Embryonic facial prominence (tissue), 1 donor: Measurements from ENCODE around the gene GRIK4.

Experiments used
- DNase-seq: peaks from one replicate; pipeline ENCODE4 v3.0.0-alpha.2; 2016; ENCODE audit errors: extremely low spot score

Gene GRIK4

DNA sequence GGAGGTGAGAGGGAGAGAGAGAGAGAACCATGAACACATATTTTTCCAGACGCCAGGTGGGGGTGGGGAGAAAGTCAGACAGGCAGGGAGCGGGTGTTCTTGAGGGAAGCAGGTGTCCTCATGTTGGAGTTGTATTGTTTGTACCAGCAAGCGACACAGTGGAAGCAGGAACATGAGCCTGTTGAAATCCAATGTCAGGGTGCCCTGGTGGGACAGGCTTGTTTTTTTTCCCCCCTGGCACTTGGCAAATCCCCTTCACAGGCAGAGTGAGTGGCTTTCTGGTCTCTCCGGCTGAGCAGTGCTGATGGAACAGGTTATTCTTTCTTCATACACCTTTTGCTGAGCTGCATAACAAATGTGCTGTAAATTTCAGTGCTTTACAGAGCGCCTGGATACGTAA lies 125.6 kb downstream of the GRIK4 start:
- no peak for DNase-seq

DNA sequence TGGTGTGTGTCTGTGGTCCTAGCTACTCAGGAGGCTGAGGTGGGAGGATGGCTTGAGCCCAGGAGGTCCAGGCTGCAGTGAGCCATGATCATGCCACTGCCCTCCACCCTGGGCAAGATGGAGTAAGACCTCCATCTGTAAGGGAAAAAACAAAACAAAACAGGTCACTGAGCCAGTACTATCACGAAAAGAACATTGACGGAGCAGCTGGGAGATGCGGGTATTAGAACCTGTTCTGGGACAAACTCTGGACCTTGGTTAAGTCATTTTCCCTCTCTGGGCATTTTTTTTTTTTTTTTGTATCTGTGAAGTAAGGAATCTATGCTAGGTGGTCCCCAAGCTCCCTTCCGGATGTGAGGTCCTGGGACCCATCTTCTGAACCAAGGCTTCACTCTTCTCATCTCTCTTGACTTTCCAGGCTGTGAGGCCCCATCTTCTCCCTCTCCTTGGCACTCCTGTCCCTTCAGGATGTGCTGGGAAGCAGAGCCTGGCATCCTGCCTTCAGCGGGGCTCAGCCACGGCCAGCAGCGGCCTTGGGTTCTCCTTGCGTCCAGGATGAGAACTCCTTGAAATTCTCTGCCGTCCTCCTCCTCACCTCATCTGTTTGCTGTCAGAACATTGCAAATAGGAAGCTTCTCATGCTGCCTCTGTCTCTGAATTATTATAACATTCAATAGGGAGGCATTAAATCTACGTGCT lies 130.8 kb downstream of the GRIK4 start:
- DNase-seq: no peak

DNA sequence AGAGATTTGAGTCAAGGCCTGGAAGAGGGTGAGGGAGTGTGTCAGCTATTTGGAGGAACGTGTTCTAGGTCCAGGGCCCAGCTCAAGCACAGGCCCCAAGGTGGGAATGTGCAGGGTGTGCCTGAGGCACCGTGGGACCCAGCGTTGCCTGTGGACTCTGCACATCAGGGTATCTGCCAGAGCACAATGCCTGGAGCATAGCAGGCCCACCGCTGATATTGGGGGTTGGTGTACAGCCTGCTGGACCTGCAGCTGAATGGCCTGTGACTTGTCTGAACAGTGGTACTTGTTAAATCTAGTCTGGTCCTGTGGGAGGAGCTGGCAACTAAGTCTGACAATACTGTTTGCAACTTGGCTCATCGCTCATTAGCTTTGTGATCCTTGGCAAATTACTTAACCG lies 131.7 kb downstream of the GRIK4 start:
- DNase-seq: no peak

DNA sequence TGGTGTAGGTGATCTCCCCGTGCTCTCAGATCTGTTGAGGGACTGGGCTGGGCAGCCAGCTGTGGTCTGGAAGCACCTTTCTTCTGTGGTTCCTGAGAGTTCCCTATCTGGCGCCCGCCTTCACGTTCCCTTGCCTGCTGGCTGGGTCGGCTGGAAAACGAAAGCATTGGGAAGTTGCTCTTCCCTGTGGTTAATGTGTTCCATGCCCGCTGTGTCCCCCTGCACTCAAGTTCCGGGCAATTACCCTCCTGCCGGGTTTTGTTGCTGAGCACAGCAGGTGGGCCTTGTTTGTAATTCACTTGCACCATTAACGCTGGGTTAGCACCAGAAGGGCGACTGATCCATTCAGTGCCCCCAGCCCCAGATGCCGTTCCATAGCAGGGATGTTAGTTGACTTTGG lies 134.1 kb downstream of the GRIK4 start:
- DNase-seq: no peak

DNA sequence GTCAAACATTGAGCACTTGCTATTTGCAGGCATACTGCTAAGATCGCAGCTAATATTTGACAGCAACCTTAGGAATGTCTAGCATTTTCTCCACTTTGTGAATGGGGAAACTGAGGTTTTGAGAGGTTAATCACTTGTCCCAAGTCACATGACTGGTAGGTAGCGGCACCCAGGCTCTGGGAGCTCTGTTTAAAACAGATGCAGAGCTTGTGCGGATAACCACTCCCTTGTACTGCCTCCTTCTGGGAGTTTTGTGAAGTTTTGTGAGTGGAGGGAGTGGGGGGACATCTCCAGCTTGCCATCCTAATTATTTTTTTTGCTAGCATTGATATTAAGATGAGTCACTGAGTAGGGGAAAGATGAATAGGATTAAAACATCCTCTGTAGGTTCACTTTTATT lies 134.7 kb downstream of the GRIK4 start:
- DNase-seq: no peak

DNA sequence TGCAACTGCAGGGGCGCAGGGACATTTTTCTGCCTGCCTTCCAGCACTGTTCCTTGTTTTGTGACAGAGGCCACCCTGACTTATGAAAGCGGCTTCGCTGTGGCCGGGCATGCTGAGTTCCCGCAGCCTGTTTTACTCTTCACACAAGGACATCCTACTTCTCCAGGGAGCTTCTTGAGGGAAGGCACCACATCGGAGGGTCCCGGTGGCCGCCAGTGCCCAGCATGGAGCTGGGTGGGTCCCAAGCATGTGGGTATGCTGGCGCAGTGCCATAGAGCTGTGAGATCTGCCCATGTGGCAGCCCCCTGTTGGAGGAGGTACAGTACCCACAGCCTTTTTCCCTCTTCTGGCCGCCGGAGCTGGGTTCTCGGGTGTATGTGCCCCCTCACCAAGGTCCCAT lies 136.1 kb downstream of the GRIK4 start:
- DNase-seq: no peak

DNA sequence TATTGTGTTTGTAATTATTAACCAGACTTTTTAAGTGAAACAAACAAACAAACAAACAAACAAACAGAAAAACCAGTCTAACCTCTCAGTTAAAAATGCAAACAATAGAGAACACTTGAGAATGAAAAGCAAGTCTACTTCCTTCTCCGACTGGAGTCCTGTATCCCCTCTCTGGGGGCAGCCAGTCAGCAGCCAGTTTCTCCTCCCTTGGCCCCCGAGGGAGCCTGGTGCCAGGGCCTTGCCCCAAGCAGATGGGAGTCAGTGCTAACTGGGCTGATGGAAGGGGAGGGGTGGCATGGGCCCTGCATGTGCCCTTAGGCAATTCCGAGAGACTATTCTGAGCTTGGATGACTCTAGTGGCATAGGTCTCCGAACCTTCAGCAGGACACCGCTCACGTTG lies 137.2 kb downstream of the GRIK4 start:
- DNase-seq: no peak

DNA sequence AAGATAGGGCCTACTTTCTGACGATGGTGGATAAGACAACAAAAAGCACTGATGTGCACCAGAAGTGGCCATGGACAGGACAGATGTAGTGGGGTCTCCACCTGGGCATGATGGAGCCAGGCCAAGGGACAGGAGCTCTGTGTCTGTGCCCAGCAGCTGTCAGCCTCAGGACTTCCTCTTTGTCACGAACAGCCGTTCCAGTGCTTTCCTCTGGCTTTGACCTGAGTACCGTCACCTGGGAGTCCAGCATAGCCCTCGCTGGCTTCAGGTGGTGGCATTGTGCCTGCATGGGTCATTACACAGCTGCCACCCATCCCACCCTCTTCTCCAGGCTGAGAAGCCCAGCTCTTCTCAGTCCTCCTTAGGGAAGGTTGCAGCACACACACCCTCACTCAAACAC lies 137.8 kb downstream of the GRIK4 start:
- DNase-seq: no peak

DNA sequence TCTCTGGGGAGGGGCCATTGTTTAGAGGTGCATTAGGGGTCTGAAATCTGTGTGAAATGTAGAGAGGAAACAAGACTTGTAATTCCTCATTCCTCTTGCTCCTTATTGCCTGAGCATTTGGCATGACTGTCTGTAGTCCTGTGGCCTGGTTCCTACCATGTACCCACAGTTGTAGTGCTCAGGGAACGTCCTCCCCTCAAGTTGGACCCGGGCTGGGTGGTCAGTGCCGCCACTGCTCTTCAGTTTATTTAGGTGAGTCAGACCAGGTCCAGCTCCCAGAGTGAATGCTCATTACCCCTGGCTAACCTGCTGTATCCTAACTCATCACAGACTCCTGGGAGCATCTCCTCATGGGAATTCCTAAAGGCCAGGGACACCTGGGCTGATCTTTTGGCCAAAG lies 139.8 kb downstream of the GRIK4 start:
- no peak for DNase-seq

DNA sequence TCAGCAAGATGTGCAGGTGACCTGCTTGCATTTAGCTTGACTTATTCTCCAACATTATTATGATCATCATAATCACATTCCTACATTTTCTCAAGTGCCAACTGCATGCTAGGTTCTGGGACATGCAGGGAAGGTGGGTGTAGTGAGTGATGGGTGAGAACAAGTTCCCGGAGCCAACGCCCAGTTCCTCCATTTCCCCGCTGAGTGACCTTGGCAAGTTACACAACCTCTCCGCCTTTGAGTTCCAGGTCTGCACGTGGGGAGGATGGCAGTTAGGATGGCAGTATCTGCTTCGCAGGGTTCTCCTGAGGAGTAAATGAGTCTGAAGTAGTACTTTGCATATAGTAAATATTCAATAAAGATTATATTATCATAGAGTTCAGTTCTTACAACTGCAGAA lies 140.3 kb downstream of the GRIK4 start:
- DNase-seq: no peak

DNA sequence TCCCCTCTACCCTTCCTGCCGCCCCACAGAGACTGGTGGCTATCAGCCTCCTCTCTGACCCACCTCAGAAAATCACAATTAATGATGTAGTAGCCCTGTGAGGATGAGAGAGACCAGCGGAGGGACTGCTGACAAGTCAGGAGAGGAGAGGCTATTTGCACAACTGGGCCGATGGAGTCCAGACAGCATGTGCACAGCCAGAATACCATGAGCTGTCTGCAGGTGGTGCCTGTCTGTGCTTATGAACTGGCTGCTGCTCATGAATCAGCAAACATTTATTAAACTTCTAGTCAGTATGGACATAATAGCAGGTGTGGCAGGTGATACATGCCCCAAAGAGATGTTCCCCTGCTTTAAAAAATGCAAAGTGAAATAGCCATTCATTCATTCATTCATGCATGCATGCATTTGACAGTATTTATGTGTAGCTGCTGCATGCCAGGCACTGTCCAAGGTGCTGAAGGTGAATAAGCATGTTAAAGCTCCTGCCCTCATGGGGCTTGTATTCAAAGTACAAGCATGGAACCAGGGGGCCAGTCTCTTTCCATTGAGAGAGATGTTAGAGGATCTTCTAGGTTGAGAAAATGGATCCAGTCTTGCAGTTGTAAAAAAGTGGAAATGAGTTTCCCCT lies 141.3 kb downstream of the GRIK4 start:
- DNase-seq: no peak

DNA sequence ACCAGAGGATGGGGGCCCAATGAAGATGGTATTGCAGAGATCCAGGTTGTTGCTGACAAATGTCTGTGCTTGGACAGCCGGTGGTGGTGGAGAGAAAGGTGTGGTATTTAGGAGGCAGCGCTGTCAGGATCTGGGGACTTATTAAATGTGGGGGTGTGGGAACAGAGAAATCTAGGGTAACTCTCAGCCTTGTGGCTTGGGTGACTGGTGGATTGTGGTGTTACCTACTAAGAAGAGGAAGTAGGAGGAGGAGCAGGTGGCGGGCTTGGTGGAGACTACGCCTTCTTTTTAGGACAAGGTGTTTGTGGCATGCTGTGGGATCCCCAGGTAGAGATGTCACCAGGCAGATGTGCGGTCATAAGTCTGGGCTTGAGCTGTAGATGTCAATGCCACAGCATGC lies 144.0 kb downstream of the GRIK4 start:
- no peak for DNase-seq

DNA sequence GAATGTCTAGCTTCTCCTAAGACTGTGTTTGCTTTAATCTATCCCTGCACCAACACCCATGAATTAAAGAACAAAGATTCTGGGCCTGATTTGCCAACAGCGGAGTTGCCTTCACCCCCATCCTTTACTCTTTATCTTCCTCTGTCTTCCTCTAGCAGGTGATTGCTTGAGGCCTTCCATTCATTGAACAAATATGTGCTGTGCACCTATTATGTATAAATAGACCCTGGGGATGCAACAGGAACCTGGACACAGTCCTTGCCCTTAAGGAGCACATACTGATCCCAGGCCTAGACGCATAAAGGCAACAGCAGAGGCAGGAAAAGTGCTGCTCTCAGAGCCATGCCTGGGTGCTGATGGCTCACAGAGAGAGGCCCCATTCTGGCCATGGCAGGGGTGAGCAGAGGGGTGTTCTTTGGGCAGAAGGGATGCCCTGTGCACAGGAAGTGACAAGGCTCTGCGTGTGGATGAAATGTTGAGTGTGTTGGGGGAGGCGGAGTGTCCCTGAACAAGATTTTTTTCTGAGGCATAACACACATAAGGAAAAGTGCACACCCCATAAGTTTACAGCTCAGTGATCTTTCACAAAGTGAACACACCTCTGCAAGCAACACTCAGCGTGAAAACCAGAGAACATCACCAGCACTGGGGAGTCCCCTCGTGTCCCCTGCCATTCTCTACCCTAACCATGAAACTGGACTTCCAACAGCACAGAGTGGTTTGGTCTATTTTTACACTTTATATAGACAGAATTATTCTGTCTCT lies 145.9 kb downstream of the GRIK4 start:
- no peak for DNase-seq

DNA sequence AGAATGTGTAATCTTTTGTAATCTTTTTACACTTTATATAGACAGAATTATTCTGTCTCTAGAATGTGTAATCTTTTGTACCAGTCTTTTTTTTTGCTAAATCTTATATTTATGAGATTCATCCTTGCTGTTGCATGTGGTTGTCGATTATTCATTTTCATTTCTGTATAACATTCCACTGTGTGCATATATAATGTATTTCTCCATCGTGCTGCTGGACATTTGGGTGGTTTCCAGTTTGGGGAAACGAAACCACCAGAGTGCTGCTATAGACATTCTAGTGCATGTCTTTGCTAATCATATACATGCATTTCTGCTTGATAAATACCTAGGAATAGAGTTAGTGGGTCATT lies 146.5 kb downstream of the GRIK4 start:
- no peak for DNase-seq

DNA sequence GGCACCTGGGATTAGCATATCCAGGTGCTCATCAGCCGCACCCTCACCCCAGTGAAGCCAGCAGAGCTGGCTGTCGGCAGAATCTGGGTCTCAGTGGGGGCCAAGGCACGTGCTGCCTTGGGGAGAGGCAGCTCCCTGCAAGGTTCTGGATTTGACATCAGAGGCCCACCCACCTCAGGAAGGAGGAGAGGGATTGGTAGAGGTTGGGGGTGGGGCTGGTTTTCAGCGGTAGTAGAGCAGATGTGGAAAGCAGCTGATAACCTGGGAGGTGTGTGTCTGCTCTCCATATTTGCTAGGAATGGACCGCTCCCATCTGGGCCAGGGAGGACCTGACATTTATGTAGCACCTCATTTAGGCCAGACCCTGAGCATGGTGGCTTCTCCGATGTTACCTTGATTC lies 147.5 kb downstream of the GRIK4 start:
- DNase-seq: no peak

DNA sequence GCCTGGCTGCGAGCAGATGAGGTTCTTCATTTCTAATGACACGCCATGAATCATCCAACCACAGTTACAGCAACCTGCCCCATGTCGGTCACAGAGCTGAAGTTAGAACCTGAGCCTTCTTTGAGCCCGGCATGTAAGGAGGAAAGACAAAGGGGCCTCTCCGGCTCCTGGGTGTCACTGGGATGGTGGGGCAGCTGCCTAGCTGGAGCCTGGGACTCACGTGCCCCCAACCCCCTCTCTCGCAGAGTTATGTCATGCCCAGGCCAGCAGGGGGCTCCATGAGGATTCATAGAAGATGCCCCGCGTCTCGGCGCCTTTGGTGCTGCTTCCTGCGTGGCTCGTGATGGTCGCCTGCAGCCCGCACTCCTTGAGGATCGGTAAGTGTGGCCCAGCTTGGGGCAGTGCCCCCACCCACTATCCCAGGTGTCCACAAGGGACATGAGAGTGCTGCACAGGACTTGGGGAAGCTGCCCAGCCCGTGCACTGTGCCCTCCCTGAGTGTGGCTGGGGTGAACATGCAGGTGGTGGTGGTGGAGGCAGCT lies 148.5 kb downstream of the GRIK4 start:
- DNase-seq: no peak

DNA sequence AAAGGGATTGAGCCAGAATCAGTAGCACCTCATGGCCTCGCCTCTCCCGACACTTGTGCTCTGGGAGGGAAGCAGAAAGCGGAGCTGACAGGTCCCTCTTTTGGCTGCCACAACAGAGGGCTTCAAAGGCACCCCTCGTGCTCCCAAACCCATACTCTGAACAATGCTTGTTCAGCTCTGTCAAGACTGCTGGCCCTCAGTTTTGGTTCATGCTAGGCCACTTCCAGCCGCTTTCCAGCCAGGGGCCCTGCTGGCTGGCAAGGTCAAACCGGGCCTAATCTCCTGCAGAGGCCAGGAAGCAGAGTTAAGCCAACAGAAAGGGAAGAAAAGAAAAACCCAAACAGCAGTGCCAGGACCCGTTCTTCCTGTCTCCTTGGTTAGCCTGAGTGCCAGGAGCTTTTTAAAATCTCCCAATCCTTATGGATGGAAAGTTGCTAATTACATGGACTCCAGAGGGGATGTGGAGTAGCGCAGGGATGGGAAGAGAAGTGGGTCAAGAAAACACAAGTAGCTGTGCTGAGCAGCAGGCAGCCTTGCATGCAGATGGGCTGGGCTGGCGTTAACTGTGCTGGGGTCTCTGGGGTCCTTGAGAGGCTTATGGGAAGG lies 150.6 kb downstream of the GRIK4 start:
- DNase-seq: no peak

DNA sequence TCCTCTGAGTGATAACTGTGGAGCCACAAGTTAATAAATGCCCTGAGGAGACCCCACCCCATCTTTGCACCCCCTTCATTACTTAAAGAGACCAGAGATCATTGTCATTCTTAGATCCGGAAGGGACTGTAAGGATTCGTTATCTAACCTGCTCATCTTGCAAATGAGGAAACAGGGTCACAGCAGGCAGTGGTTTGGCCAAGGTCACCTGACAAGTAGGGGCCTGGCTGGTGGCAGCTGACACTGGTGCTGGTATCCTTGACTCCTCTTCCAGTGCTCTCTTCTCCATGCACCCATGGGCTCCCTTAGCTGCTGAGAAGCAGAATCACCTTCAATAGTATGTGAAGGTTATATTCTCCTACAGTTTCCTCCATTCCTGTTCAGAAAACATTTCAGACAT lies 151.6 kb downstream of the GRIK4 start:
- no peak for DNase-seq

DNA sequence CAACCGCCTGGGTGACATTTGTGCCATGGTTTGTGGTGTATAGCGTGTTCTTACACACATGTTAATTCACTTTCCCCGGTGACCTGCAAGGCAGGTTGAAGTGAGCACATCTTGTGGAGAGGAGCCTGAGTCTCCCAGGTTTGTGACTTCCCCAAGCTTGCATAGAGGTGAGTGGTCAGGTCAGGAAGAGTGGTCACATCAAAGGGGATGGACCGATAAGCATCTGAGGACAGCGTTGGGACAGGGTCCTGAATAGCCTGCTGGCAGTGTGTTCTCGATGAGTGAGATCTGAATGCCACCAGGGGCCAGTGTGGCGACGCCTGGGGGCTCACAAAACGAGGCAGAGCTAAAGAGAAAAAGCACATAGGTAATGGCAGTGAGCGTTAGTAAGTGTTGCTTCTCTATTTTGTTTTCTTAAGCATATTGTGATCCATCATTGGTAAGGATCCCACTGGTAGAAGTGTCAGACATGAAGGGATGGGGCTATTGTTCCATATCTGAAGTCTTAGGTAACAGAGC lies 154.6 kb downstream of the GRIK4 start:
- DNase-seq: no peak

DNA sequence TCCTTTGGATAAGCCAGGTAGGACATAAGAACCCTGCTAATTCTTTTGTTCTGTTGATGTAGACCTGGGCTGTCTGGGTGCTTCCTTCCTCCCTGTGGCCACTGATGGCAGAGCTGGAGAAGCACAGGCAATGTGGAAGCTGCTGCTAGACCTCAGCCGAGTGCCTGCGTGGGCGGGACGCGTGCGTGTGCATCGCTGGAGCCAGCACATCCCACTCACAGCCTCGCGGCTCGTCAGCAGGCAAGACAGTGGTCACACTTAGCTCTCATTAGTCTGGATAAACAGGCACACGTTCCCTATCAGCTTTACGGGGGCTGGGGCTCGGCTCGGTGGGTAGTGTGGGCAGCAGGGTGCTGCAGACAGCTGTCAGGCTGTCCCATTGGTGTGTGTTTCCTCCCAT lies 155.7 kb downstream of the GRIK4 start:
- no peak for DNase-seq

DNA sequence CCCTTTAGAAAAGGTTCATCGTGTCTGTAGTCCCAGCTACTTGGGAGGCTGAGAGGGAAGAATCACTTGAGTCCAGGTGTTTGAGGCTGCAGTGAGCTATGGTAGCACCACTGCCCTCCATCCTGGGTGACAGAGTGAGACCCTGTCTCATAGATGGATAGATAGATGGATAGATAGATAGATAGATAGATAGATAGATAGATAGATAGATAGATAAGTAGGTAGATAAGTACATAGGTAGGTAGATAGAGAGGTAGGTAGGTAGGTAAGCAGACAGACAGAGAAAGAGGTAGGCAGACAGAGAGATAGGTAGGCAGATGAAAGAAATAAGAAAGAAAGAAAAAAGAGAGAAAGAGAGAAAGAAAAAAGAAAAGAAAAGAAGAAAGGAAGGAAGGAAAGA lies 156.4 kb downstream of the GRIK4 start:
- no peak for DNase-seq

DNA sequence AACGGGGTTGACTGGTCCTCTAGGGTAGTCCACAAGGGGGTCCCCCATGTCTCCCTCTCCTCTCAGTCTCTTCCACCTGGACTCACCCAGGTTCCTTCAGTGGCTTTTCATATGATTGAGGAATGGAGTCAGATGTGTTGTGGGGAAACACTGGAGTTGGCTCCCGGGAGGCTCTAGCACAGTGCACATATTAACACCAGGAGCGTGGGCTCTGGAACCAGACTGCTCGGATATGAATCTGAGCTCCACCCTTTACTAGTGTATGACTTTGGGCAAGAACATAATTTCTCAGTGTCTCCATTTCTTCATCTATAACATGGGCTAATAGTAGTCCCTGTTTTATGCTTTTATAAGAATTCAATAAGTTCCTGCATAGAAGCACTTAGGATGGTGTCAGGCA lies 157.0 kb downstream of the GRIK4 start:
- DNase-seq: no peak
